Prostate gland (tissue), 2 donors: ENCODE results near the gene CFAP61.

Experiments used
- POLR2A ChIP-seq: fragments of 450-650 bp; IDR thresholded peaks from one replicate; pipeline ENCODE4 v1.6.1; 2016; ENCODE audit warnings: antibody characterized with exemption, mild to moderate bottlenecking
- TF ChIP-seq, protein P1 (sequence below), 4 experiments: fragments of 200-600 bp in 2 of 4; fragments of 450-650 bp in 2 of 4; sonication (generic) in 2 of 4; IDR thresholded peaks; 1 replicate in 3 of 4; 2 replicates in 1 of 4; pipeline ENCODE4 v1.5.1; 2016 to 2019; ENCODE audit warnings: antibody characterized with exemption in 4 of 4, mild to moderate bottlenecking in 2 of 4, moderate library complexity in 2 of 4

DNA sequence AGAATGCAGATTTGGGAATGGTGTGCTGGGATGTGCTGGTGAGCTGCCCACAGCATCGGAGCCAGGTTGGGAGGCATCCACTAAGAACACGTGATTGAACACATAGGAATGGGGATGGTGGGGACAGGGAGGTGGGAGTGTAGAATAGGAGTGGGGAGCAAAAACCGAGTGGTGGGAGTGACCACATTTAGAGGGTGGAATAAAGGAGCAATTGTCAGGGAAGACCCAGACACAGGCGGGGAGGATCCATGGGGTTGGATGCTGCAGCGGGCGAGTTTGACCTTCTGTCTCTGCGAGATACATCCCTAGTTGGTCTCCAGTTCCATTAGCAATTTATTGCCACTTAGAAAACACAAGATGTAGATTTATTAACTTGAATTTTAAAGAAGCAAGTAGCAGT lies 30.5 kb upstream of the CFAP61 start:
- TF ChIP-seq, protein P1, sequence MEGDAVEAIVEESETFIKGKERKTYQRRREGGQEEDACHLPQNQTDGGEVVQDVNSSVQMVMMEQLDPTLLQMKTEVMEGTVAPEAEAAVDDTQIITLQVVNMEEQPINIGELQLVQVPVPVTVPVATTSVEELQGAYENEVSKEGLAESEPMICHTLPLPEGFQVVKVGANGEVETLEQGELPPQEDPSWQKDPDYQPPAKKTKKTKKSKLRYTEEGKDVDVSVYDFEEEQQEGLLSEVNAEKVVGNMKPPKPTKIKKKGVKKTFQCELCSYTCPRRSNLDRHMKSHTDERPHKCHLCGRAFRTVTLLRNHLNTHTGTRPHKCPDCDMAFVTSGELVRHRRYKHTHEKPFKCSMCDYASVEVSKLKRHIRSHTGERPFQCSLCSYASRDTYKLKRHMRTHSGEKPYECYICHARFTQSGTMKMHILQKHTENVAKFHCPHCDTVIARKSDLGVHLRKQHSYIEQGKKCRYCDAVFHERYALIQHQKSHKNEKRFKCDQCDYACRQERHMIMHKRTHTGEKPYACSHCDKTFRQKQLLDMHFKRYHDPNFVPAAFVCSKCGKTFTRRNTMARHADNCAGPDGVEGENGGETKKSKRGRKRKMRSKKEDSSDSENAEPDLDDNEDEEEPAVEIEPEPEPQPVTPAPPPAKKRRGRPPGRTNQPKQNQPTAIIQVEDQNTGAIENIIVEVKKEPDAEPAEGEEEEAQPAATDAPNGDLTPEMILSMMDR (IDR thresholded peaks at IDR 0.05), result no peak
- no peak for TF ChIP-seq POLR2A
